SK-N-SH (cell line): Measurements from ENCODE around the gene IFIT5. TPM values are rescaled to one million over a fixed set of nuclear protein-coding genes. Genes with fewer than 3 reads are reported as not detected.
A peak's percentile ranks its signal among the peaks of the same experiment; 100 is the strongest.

Experiments
- CTCF ChIA-PET: fragments of 300-600, 350-600 bp; formaldehyde crosslinking; extraction: SDS; loops from one replicate; lab custom pipeline; 2021; lab: Yijun Ruan, JAX
- POLR2A ChIA-PET: fragments of 350-600 bp; sonication (Branson Sonifier 250); formaldehyde crosslinking; extraction: SDS; loops from one replicate; lab custom pipeline; 2020; ENCODE audit warnings: antibody characterized with exemption, inconsistent platforms; lab: Yijun Ruan, JAX
- DNase-seq: peaks from one replicate; pipeline ENCODE4 v3.0.0; 2012
- H2AFZ ChIP-seq: fragments of 200-600 bp; sonication (generic); 2 replicates; pipeline ENCODE4 v1.8.1; 2016; ENCODE audit warnings: antibody characterized with exemption, mild to moderate bottlenecking, low read depth
- H3F3A ChIP-seq: fragments of 200-600 bp; sonication (generic); replicated peaks from 2 replicates; pipeline ENCODE3; 2016; ENCODE audit warnings: antibody characterized with exemption, mild to moderate bottlenecking; ENCODE audit not compliant: insufficient read depth
- H3K27ac ChIP-seq, 2 experiments: fragments of 200-500 bp in 1 of 2; fragments of 200-600 bp in 1 of 2; sonication (Bioruptor generic) in 1 of 2; sonication (generic), shearing (Covaris generic) in 1 of 2; 2 replicates each; pipeline versions ENCODE4 v1.5.1 to v1.6.1; 2014 to 2016; ENCODE audit warnings: low read depth in 2 of 2, inconsistent platforms in 1 of 2, low read length in 1 of 2, mild to moderate bottlenecking in 1 of 2, mixed read lengths in 1 of 2
- H3K27me3 ChIP-seq: fragments of 200-600 bp; sonication (generic), shearing (Covaris generic); 2 replicates; pipeline ENCODE4 v1.6.1; 2016; ENCODE audit warnings: mixed run types; ENCODE audit not compliant: insufficient read depth
- H3K36me3 ChIP-seq, 2 experiments: fragments of 200-500 bp in 1 of 2; fragments of 200-600 bp in 1 of 2; sonication (Bioruptor generic) in 1 of 2; sonication (generic) in 1 of 2; replicated peaks in 1 of 2; 2 replicates each; pipeline versions ENCODE3 to v1.5.1; 2014 to 2016; ENCODE audit warnings: low read length in 1 of 2, mild to moderate bottlenecking in 1 of 2; ENCODE audit not compliant: insufficient read depth in 2 of 2, control insufficient read depth in 1 of 2
- H3K4me1 ChIP-seq, 2 experiments: fragments of 200-500 bp in 1 of 2; fragments of 200-600 bp in 1 of 2; sonication (Bioruptor generic) in 1 of 2; sonication (generic), shearing (Covaris generic) in 1 of 2; 2 replicates each; pipeline versions ENCODE4 v1.5.1 to v1.6.1; 2014 to 2016; ENCODE audit warnings: low read depth in 1 of 2, low read length in 1 of 2, mixed run types in 1 of 2; ENCODE audit not compliant: insufficient read depth in 2 of 2, control insufficient read depth in 1 of 2
- H3K4me2 ChIP-seq: fragments of 200-600 bp; sonication (generic), shearing (Covaris generic); 2 replicates; pipeline ENCODE4 v1.6.1; 2017; ENCODE audit warnings: mixed run types
- H3K4me3 ChIP-seq, 2 experiments: fragments of 200-500 bp in 1 of 2; fragments of 200-600 bp in 1 of 2; sonication (Bioruptor generic) in 1 of 2; sonication (generic), shearing (Covaris generic) in 1 of 2; 2 replicates each; pipeline versions ENCODE4 v1.5.1 to v1.8.1; 2014 to 2016; ENCODE audit warnings: low read depth in 2 of 2, inconsistent platforms in 1 of 2, low read length in 1 of 2, mild to moderate bottlenecking in 1 of 2, mixed read lengths in 1 of 2, moderate library complexity in 1 of 2
- H3K79me2 ChIP-seq: fragments of 200-600 bp; sonication (generic); 2 replicates; pipeline ENCODE4 v1.8.1; 2017; ENCODE audit warnings: mild to moderate bottlenecking; ENCODE audit not compliant: insufficient read depth
- H3K9ac ChIP-seq: fragments of 200-600 bp; sonication (generic); 2 replicates; pipeline ENCODE4 v1.6.1; 2017; ENCODE audit warnings: mixed run types
- H3K9me2 ChIP-seq: fragments of 200-600 bp; sonication (generic); 2 replicates; pipeline ENCODE4 v1.6.1; 2017; ENCODE audit warnings: mixed run types
- H3K9me3 ChIP-seq: fragments of 200-600 bp; sonication (generic); 2 replicates; pipeline ENCODE4 v1.6.1; 2017; ENCODE audit warnings: mixed run types, mild to moderate bottlenecking, moderate library complexity
- H4K20me1 ChIP-seq: fragments of 200-600 bp; sonication (generic); 2 replicates; pipeline ENCODE4 v1.6.1; 2017; ENCODE audit warnings: mild to moderate bottlenecking, mixed run types; ENCODE audit not compliant: insufficient read depth
- CTCF ChIP-seq: fragments of 200-600 bp; sonication (generic); IDR thresholded peaks from 2 replicates; pipeline ENCODE4 v1.6.1; 2017; ENCODE audit warnings: antibody characterized with exemption, mild to moderate bottlenecking, moderate library complexity
- ELF1 ChIP-seq: IDR thresholded peaks from 2 replicates; pipeline ENCODE4 v1.4.0; 2012
- EP300 ChIP-seq, 2 experiments: IDR thresholded peaks; 2 replicates each; pipeline versions ENCODE4 v1.4.0 to v1.6.1; 2012; ENCODE audit warnings: borderline replicate concordance in 1 of 2, low read depth in 1 of 2, low read length in 1 of 2
- FOSL2 ChIP-seq: IDR thresholded peaks from 2 replicates; pipeline ENCODE4 v1.4.0; 2012; ENCODE audit warnings: low read depth, mild to moderate bottlenecking, moderate library complexity, borderline replicate concordance
- FOXJ3 ChIP-seq: sonication (generic); formaldehyde crosslinking; IDR thresholded peaks from 2 replicates; pipeline ENCODE4 v1.5.1; 2020; ENCODE audit warnings: mild to moderate bottlenecking, missing genetic modification reagents
- MEF2A ChIP-seq: IDR thresholded peaks from 2 replicates; pipeline ENCODE4 v1.4.0; 2012; ENCODE audit warnings: low read depth, borderline replicate concordance
- MXI1 ChIP-seq: IDR thresholded peaks from 2 replicates; pipeline ENCODE4 v1.6.1; 2012; ENCODE audit warnings: mild to moderate bottlenecking, low read depth, low read length, improper control_type of control experiment
- PBX3 ChIP-seq: IDR thresholded peaks from 2 replicates; pipeline ENCODE4; 2012
- RCOR1 ChIP-seq: fragments of 150-350 bp; IDR thresholded peaks from 2 replicates; pipeline ENCODE4 v1.6.1; 2017; ENCODE audit warnings: antibody characterized with exemption, low read length
- SIN3A ChIP-seq: IDR thresholded peaks from 2 replicates; pipeline ENCODE4 v1.6.1; 2012; ENCODE audit warnings: low read depth, mild to moderate bottlenecking, low read length, moderate library complexity, borderline replicate concordance
- SMC3 ChIP-seq: IDR thresholded peaks from 2 replicates; pipeline ENCODE4 v1.6.1; 2012; ENCODE audit warnings: low read depth, low read length, improper control_type of control experiment
- TEAD4 ChIP-seq: IDR thresholded peaks from 2 replicates; pipeline ENCODE4 v1.4.0; 2012; ENCODE audit warnings: mild to moderate bottlenecking, borderline replicate concordance; ENCODE audit not compliant: insufficient read depth
- YY1 ChIP-seq: IDR thresholded peaks from 2 replicates; pipeline ENCODE4 v1.4.0; 2012; ENCODE audit warnings: low read depth, mild to moderate bottlenecking
- ZBTB33 ChIP-seq: IDR thresholded peaks from 2 replicates; pipeline ENCODE4 v1.4.0; 2012; ENCODE audit warnings: low read depth, borderline replicate concordance
- WGBS: methylation state at CpG from one replicate; pipeline ENCODE4 v1.1.6; 2017; ENCODE audit warnings: low lambda C conversion rate; 5-methylcytosine and 5-hydroxymethylcytosine counted together
- polyA plus RNA-seq, 3 experiments: library from polyadenylated mRNA; depleted of rRNA; stranded (reverse); fragments of >200 nt; gene quantifications; 2 replicates each; pipeline ENCODE4 v1.2.3, GENCODE V29; 2012

IFIT5 gene
- polyA plus RNA-seq, 1 of the 3 experiments (the other 2 are of a cell fraction): 2.7 TPM

GRCh38 chr10:89419548-89419947 lies 5.2 kb downstream of the IFIT5 start:
- peaks cover 12 to 25% of the 10 kb centered on the region in 2 experiments for H3K36me3 ChIP-seq
- no peak overlapping the region; the same call in 1 of the 2 replicates for H2AFZ ChIP-seq
- POLR2A ChIA-PET: no interaction called here
- H3K9me3 ChIP-seq: no peaks in the 10 kb centered on the region
- no peak overlapping the region for H3K27ac ChIP-seq
- no peaks in the 10 kb centered on the region for H3K27me3 ChIP-seq
- no peaks in the 10 kb centered on the region for H4K20me1 ChIP-seq
- 52% methylated on average over 3 of the region's 3 CpGs for WGBS
- no peaks in the 10 kb centered on the region for H3K9me2 ChIP-seq
- CTCF ChIA-PET: interaction anchor here (0.6 to 1.0 kb wide), 4 partner anchors 41 to 329 kb away, joined by 3 read pairs; no protein-coding TSS in a partner anchor
- H3F3A ChIP-seq: peaks cover 13% of the 10 kb centered on the region
- peaks cover 6 to 10% of the 10 kb centered on the region in 2 experiments; a peak in 3 of 4 replicates for H3K4me1 ChIP-seq
- TF ChIP-seq EP300 (IDR thresholded peaks at IDR 0.05; ENCODE audit: borderline replicate concordance in 1 of 2, low read depth in 1 of 2, low read length in 1 of 2) (no peak), YY1 (no peak), CTCF (peak; percentile 48), RCOR1 (no peak), SMC3 (no peak), PBX3 (no peak), SIN3A (no peak)
- peak; percentile 9 for DNase-seq
- H3K79me2 ChIP-seq: peaks cover 17% of the 10 kb centered on the region
- no peak overlapping the region for H3K9ac ChIP-seq
- peak overlapping the region in 1 of 2 experiments; percentile 10; a peak in 1 of 4 replicates for H3K4me3 ChIP-seq
- H3K4me2 ChIP-seq: peak overlapping the region; percentile 37

- 96% methylated on average over 2 of the region's 2 CpGs for WGBS
- Histone ChIP-seq H3K9me3 (no peaks in the 10 kb centered on the region), H2AFZ (no peak overlapping the region), H3F3A (peaks cover 13% of the 10 kb centered on the region), H3K4me2 (no peak overlapping the region), H4K20me1 (no peaks in the 10 kb centered on the region), H3K27ac (no peak overlapping the region), H3K9ac (no peak overlapping the region), H3K4me3 (no peak overlapping the region), H3K27me3 (no peaks in the 10 kb centered on the region), H3K4me1 (peaks cover 4 to 10% of the 10 kb centered on the region in 2 experiments; a peak in 3 of 4 replicates), H3K36me3 (peaks cover 12 to 25% of the 10 kb centered on the region in 2 experiments), H3K79me2 (peaks cover 7% of the 10 kb centered on the region; the same call in 1 of the 2 replicates), H3K9me2 (no peaks in the 10 kb centered on the region)
- no peak for TF ChIP-seq ZBTB33
- TF ChIP-seq CTCF: no peak
- no peak for TF ChIP-seq TEAD4
- TF ChIP-seq FOXJ3 (CRISPR knock-in tag): no peak
- TF ChIP-seq FOSL2: no peak
- TF ChIP-seq ELF1: no peak
- TF ChIP-seq MEF2A: no peak
- TF ChIP-seq MXI1: no peak
- POLR2A ChIA-PET: no interaction called here
- CTCF ChIA-PET: interaction anchor here (1.1 kb wide), 1 partner anchor 159 kb away, joined by 3 read pairs; no protein-coding TSS in a partner anchor
- no peak for DNase-seq
Observed at GRCh38 chr10:89421018-89421476, 6.7 kb downstream of the IFIT5 start.
